Activated effector memory CD4-positive, alpha-beta T cell treated with anti-CD3 and anti-CD28 coated beads, Interleukin-2, amount 50 U/mL, for 16 hours (primary cell): ENCODE results near the gene AP1S2.

Source experiments
- DNase-seq: peaks from one replicate; pipeline ENCODE4 v3.0.0-alpha.2; 2020

The AP1S2 gene

DNA sequence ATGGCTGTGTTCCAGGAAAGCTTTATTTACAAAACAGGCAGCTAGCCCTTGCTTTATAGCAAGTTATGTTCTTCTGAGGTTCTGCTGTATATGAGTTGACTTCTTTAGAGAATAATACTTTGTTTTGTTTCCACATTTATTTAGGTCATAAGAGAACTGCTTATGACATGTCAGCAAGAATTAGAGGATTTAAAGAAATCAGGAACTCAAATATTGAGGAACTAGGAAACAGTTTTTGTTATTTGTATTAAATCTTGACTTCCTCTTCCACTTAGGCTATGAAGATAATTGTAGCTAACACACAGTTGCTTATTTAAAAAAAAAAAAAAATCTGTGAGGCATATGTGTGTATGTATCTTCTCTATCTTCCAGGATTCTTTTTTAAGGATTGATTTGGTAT lies 50.0 kb downstream of the AP1S2 start:
- no peak for DNase-seq

DNA sequence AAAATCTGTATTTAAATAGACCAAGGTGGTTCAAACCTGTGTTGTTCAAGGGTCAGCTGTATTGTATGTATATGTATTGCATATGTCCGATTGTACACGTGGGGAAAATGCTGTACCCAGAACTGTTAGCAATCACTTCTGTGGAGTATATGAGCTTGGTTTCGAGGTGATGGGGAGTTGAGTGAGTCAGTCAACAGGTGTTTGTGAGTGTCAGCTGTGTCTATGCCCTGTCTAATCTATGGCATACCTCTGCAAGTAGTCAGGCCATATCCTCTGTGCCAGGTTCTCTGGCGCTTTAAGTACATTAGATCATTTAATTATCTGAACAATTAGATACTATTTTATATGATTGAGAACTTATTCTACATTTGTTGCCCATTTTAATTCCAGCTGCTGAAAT lies 56.9 kb downstream of the AP1S2 start:
- no peak for DNase-seq

DNA sequence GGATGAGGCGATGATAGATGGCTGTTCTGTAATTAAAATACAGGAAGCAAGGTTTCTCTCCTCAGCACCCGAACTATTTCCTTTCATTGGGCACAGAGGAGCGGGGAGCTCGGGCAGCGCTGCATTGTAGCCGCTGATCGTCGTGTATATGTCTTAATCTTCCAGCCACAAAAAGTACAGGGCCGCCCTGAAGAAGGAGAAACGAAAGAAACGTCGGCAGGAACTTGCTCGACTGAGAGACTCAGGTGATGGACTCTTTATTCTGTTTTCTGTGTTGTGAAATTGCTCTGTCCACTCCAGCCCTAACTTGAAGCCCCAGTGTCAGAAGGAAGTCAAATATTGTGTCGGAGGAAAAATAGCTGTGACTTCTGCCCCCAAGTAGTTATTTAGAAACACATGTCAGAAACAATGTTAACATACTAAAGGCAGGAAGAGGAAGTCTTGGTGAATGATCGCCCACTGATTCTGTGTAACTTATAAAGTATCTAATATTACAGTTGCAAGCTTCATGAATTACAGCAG lies 63.8 kb downstream of the AP1S2 start:
- no peak for DNase-seq

DNA sequence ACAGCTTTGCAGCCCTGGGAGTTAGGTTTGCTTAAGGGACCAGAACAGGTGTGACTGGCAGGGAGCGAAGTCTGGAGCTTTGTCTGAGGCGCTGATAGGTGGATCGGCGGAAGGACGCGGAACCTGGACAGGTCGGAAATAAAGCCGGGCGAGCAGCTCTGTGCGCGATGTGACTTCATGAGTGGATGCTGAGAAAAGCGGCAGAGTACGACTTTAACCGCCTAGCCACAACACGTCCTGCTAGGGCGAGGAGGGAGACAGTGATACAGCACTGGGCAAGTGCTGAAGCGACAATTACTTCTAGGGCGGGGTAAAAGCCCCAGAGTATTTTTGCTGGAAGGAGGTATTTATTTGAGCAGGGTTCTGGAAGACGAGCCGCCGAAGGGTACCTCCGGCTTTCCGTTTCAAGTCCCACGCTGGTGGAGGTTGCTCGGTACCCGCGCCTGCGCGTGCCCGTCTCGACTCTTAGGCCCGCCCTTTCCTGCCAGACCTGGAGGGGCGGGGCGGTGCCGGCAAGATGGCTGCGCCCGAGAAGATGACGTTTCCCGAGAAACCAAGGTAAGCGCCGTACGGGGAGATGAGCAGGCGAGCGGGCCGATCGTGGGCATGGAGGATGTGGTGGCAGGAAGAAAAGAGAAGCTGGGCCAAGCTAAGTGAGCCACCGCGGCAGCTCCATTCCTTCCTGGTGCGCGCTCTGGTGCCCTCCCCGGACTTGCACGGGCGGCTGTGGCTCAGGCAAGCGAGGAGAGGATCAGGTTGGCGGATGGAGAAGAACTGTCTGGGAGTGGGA lies 64.4 kb downstream of the AP1S2 start, which contains the start of gene ZRSR2:
TSS of gene ZRSR2 (plus strand) at position 506 of the 790 bp plus-strand sequence. CDS start at position 518, 12 bp downstream.
- peak; percentile 95 for DNase-seq

DNA sequence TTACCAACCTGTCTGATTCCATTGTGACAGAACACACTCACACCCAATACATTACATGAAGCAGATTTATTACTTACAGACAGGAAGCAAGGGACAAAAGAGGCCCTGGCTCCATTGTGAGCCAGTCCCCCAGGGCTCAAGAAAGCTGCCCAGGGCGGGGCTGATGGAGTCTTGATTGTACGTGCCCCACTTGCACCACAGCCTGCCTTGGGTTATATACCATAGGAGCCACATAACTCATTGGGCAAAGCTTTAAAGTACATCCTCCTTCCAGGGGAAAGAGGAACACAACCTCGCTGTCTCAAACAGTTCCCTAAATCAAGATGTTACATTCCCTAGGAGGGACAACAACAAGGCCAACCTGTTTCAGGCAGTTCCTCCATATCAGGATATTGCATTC lies 67.7 kb downstream of the AP1S2 start:
- no peak for DNase-seq

DNA sequence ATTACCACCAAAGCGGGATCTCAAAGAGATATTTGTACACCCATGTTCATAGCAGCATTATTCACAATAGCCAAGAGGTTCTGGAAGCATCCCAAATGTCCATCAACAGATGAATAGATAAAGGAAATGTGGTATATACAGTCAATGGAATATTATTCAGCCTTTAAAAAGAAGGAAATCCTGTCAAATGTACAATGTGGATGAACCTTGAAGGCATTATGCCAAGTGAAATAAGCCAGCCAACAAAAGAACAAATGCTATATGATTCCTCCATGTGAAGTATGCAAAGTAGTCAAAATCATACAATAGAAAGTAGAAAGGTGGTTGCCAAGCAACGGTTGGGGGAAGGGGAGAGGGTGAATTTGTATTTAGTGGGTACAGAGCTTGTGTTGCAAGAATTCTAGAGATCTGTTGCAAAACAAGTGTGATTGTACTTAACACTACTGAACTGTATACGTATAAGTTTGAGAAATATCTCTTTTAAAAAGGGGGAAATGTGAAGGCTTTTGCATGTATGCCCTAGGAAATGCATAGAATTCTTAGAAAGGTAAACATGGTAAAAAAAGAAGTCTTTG lies 69.3 kb downstream of the AP1S2 start:
- no peak for DNase-seq

DNA sequence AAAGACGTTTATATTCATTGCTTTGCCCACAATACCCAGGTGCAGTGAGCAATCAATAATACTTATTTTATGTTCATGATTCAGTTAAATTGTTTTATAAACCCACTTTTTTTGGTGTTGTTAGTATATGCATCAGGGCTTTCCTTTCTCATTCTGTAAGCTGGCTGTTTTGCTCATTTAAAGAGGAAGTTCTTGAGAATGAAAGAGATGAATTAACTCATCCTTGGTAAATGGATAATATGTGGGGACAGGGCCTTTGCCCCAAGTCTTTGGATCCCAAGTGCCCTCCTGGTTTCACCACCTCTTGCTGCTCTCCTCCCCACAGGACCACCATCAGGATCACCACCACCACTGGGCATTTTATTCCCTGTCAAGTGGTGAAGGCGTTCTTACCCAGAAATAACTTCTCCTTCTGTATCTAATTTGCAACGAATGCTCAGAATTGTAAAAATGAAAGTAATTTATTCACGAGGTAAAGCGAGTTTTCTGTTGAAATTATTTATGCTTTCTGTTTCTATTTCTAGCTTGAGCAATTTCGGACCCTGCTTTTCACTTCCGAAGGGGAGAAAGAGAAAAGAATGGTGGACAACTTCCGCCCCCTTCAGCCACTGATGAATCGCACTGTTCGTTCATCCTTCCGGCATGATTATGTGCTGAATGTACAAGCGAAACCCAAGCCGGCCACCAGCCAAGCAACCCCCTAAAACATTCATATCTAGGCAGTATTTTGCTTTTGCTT lies 72.5 kb downstream of the AP1S2 start:
- peak; percentile 61 for DNase-seq
